Measurements from ENCODE around the gene LRRC4C. TPM values are rescaled to one million over a fixed set of nuclear protein-coding genes. Genes with fewer than 3 reads are reported as not detected.

LRRC4C gene
- total RNA-seq, 1 experiment from 2014 or later = 0.13 TPM

DNA sequence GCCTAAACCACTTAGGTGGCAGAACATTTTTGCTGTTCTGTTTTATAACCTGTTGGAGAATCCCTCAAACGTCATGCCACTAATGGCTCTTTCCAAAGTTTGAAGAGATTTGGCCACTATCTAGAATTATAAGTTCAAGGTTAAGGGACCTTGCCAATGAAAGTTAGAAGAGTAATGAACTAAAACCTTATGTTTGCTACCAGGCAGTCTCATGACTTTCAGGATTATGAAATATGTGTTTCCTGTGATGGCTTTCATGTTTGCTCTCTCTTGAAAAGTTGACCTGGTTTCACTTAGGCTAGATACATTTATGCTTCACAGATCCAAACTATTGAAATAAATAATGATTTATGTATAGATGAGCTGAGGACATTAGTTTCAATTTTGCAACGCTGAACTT lies 340.0 kb downstream of the LRRC4C start:
- H2BK5ac ChIP-seq (ENCODE audit: insufficient read length, low read length) = no peak overlapping the region
- no peak overlapping the region for H2AK5ac ChIP-seq (ENCODE audit: insufficient read length, low read length)
- WGBS (ENCODE audit: extremely low coverage, insufficient read length, low lambda C conversion rate) = no CpG with 5 or more reads among the region's 2 CpGs
- H3K4me1 ChIP-seq (ENCODE audit: insufficient read depth, low read length) = peaks cover 7% of the 10 kb centered on the region; the same call in 1 of the 2 replicates
- no peak overlapping the region for H3K4me3 Mint-ChIP-seq
- H3K27ac Mint-ChIP-seq = no peak overlapping the region
- no peak overlapping the region for H3K14ac ChIP-seq (ENCODE audit: insufficient read depth, low read length)
- H2BK20ac ChIP-seq (ENCODE audit: low read depth, low read length, poor library complexity, severe bottlenecking) = peak overlapping the region; percentile 45
- H3T11ph ChIP-seq (ENCODE audit: low read length) = no peak overlapping the region
- no peak overlapping the region for H3K23ac ChIP-seq (ENCODE audit: insufficient read length, low read depth, low read length)
- H3K27ac ChIP-seq (ENCODE audit: insufficient read length, low read depth, low read length) = no peak overlapping the region
- no peak overlapping the region for H2BK12ac ChIP-seq (ENCODE audit: insufficient read length, low read depth, low read length)
- no peaks in the 10 kb centered on the region for H3K27me3 ChIP-seq (ENCODE audit: insufficient read depth, low read length)
- H3K79me2 ChIP-seq (ENCODE audit: insufficient read depth, low read length) = no peaks in the 10 kb centered on the region
- H3K23me2 ChIP-seq (ENCODE audit: insufficient read length, low read depth, low read length, poor library complexity, severe bottlenecking) = no peaks in the 10 kb centered on the region
- H3K9ac ChIP-seq (ENCODE audit: extremely low read depth, insufficient read length, low read length) = no peak overlapping the region
- no peak overlapping the region for H2BK120ac ChIP-seq (ENCODE audit: low read depth, low read length, poor library complexity, severe bottlenecking)
- no peak overlapping the region for H4K8ac ChIP-seq (replicated peaks; ENCODE audit: insufficient read length, low read depth, low read length)
- H2BK15ac ChIP-seq (ENCODE audit: low read depth, low read length) = no peak overlapping the region
- no peak overlapping the region for H3K56ac ChIP-seq (ENCODE audit: insufficient read length, low read depth, low read length)
- TF ChIP-seq, protein P1, sequence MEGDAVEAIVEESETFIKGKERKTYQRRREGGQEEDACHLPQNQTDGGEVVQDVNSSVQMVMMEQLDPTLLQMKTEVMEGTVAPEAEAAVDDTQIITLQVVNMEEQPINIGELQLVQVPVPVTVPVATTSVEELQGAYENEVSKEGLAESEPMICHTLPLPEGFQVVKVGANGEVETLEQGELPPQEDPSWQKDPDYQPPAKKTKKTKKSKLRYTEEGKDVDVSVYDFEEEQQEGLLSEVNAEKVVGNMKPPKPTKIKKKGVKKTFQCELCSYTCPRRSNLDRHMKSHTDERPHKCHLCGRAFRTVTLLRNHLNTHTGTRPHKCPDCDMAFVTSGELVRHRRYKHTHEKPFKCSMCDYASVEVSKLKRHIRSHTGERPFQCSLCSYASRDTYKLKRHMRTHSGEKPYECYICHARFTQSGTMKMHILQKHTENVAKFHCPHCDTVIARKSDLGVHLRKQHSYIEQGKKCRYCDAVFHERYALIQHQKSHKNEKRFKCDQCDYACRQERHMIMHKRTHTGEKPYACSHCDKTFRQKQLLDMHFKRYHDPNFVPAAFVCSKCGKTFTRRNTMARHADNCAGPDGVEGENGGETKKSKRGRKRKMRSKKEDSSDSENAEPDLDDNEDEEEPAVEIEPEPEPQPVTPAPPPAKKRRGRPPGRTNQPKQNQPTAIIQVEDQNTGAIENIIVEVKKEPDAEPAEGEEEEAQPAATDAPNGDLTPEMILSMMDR (conservative IDR thresholded peaks at IDR 0.05) = no peak
- H3K36me3 Mint-ChIP-seq (ENCODE audit: insufficient read depth in 1 of 3, low read depth in 3 of 3) = peaks cover 0 to 4% (median 3%) of the 10 kb centered on the region in 3 experiments; a peak in 3 of 7 replicates
- H2AFZ ChIP-seq (ENCODE audit: low read length) = no peak overlapping the region
- 0 out of 5 replicates have a peak, but pooled peaks cover 0 to 3% of the 10 kb centered on the region in 2 experiments for H3K9me3 Mint-ChIP-seq
- H3K4me2 ChIP-seq (ENCODE audit: insufficient read depth, insufficient read length, low read length) = no peak overlapping the region
- H4K5ac ChIP-seq (ENCODE audit: insufficient read length, low read depth, low read length) = no peak overlapping the region
- H3K18ac ChIP-seq (ENCODE audit: insufficient read length, low read depth, low read length) = no peak overlapping the region
- no peaks in the 10 kb centered on the region for H3K79me1 ChIP-seq (ENCODE audit: insufficient read depth, low read depth, low read length, poor library complexity, severe bottlenecking)
- H3K9me3 ChIP-seq (ENCODE audit: control insufficient read depth, low read depth, low read length) = no peaks in the 10 kb centered on the region
- peaks cover 47% of the 10 kb centered on the region in 2 experiments for H3K4me1 Mint-ChIP-seq
- H3K27me3 Mint-ChIP-seq (ENCODE audit: low read depth) = no peaks in the 10 kb centered on the region; the same call in 1 of the 2 replicates
- no peaks in the 10 kb centered on the region for H4K20me1 ChIP-seq (ENCODE audit: control insufficient read depth, insufficient read depth, insufficient read length)
- H4K91ac ChIP-seq (ENCODE audit: insufficient read length, low read depth, low read length) = no peak overlapping the region
- no peak for DNase-seq
- no peak overlapping the region for H3K4ac ChIP-seq (ENCODE audit: low read depth, low read length)

Measured in H9 (cell line).